ENCODE measurements around the gene MORN1.

GRCh38 chr1:2408456-2408855 lies 17.1 kb upstream of the MORN1 start:
- TF ChIP-seq CTCF (IDR thresholded peaks at IDR 0.05; ENCODE audit: insufficient read depth, low read length, poor library complexity, severe bottlenecking) (no peak), EZH2phosphoT487 (conservative IDR thresholded peaks at IDR 0.05; ENCODE audit: low read length) (no peak)
